ENCODE data around the gene FAM184B. TPM values are rescaled to one million over a fixed set of nuclear protein-coding genes. Genes with fewer than 3 reads are reported as not detected.

Gene FAM184B
- total RNA-seq, 1 donor from 2014 or later: not detected

GRCh38 chr4:17778431-17778830, 3.0 kb downstream of the FAM184B start:
- no peaks in the 10 kb centered on the region for H3K9me3 Mint-ChIP-seq (ENCODE audit: unreplicated experiment)
- H3K36me3 Mint-ChIP-seq (ENCODE audit: unreplicated experiment): no peaks in the 10 kb centered on the region
- no peak for TF ChIP-seq CTCF (IDR thresholded peaks at IDR 0.05)
- peaks cover 14% of the 10 kb centered on the region for H3K4me1 Mint-ChIP-seq (ENCODE audit: unreplicated experiment)
- H3K27me3 Mint-ChIP-seq (ENCODE audit: unreplicated experiment): peaks cover 43% of the 10 kb centered on the region
- no peak overlapping the region for H3K4me3 Mint-ChIP-seq (ENCODE audit: unreplicated experiment)
- DNase-seq (ENCODE audit: extremely low spot score, unreplicated experiment): no peak
- H3K27ac Mint-ChIP-seq (ENCODE audit: unreplicated experiment): no peak overlapping the region

GRCh38 chr4:17773135-17773698, 8.2 kb downstream of the FAM184B start:
- Mint-ChIP-seq H3K4me3 (ENCODE audit: unreplicated experiment) (no peak overlapping the region), H3K27ac (ENCODE audit: unreplicated experiment) (no peak overlapping the region), H3K36me3 (ENCODE audit: unreplicated experiment) (no peaks in the 10 kb centered on the region), H3K9me3 (ENCODE audit: unreplicated experiment) (no peaks in the 10 kb centered on the region), H3K27me3 (ENCODE audit: unreplicated experiment) (peaks cover 11% of the 10 kb centered on the region), H3K4me1 (ENCODE audit: unreplicated experiment) (no peaks in the 10 kb centered on the region)
- TF ChIP-seq CTCF (IDR thresholded peaks at IDR 0.05): no peak
- no peak for DNase-seq (ENCODE audit: extremely low spot score, unreplicated experiment)

- DNase-seq (ENCODE audit: extremely low spot score, unreplicated experiment): no peak
- Mint-ChIP-seq H3K4me3 (ENCODE audit: unreplicated experiment) (no peak overlapping the region), H3K36me3 (ENCODE audit: unreplicated experiment) (no peaks in the 10 kb centered on the region), H3K4me1 (ENCODE audit: unreplicated experiment) (no peaks in the 10 kb centered on the region), H3K27ac (ENCODE audit: unreplicated experiment) (no peak overlapping the region), H3K27me3 (ENCODE audit: unreplicated experiment) (peaks cover 2% of the 10 kb centered on the region), H3K9me3 (ENCODE audit: unreplicated experiment) (no peaks in the 10 kb centered on the region)
- no peak for TF ChIP-seq CTCF (IDR thresholded peaks at IDR 0.05)
These were observed 10.0 kb downstream of the FAM184B start for GRCh38 chr4:17771284-17771908.

GRCh38 chr4:17770845-17771244, 10.6 kb downstream of the FAM184B start:
- H3K27me3 Mint-ChIP-seq (ENCODE audit: unreplicated experiment): peaks cover 2% of the 10 kb centered on the region
- no peak for DNase-seq (ENCODE audit: extremely low spot score, unreplicated experiment)
- no peak overlapping the region for H3K27ac Mint-ChIP-seq (ENCODE audit: unreplicated experiment)
- no peak overlapping the region for H3K4me3 Mint-ChIP-seq (ENCODE audit: unreplicated experiment)
- H3K9me3 Mint-ChIP-seq (ENCODE audit: unreplicated experiment): no peaks in the 10 kb centered on the region
- H3K4me1 Mint-ChIP-seq (ENCODE audit: unreplicated experiment): no peaks in the 10 kb centered on the region
- no peak for TF ChIP-seq CTCF (IDR thresholded peaks at IDR 0.05)
- H3K36me3 Mint-ChIP-seq (ENCODE audit: unreplicated experiment): no peaks in the 10 kb centered on the region

- Mint-ChIP-seq H3K27me3 (ENCODE audit: unreplicated experiment) (peaks cover 2% of the 10 kb centered on the region), H3K4me1 (ENCODE audit: unreplicated experiment) (no peaks in the 10 kb centered on the region), H3K36me3 (ENCODE audit: unreplicated experiment) (no peaks in the 10 kb centered on the region), H3K4me3 (ENCODE audit: unreplicated experiment) (no peak overlapping the region), H3K9me3 (ENCODE audit: unreplicated experiment) (no peaks in the 10 kb centered on the region), H3K27ac (ENCODE audit: unreplicated experiment) (no peak overlapping the region)
- no peak for TF ChIP-seq CTCF (IDR thresholded peaks at IDR 0.05)
- no peak for DNase-seq (ENCODE audit: extremely low spot score, unreplicated experiment)
These were observed 11.8 kb downstream of the FAM184B start for GRCh38 chr4:17769406-17770174.

Measured in osteocyte (in vitro differentiated cells).